ENCODE measurements around the gene PIP5K1C. TPM values are rescaled to one million over a fixed set of nuclear protein-coding genes. Genes with fewer than 3 reads are reported as not detected.

PIP5K1C gene
- polyA plus RNA-seq, 2 of the 4 experiments (the other 2 are of a cell fraction) = 2.6 to 9.3 TPM

DNA sequence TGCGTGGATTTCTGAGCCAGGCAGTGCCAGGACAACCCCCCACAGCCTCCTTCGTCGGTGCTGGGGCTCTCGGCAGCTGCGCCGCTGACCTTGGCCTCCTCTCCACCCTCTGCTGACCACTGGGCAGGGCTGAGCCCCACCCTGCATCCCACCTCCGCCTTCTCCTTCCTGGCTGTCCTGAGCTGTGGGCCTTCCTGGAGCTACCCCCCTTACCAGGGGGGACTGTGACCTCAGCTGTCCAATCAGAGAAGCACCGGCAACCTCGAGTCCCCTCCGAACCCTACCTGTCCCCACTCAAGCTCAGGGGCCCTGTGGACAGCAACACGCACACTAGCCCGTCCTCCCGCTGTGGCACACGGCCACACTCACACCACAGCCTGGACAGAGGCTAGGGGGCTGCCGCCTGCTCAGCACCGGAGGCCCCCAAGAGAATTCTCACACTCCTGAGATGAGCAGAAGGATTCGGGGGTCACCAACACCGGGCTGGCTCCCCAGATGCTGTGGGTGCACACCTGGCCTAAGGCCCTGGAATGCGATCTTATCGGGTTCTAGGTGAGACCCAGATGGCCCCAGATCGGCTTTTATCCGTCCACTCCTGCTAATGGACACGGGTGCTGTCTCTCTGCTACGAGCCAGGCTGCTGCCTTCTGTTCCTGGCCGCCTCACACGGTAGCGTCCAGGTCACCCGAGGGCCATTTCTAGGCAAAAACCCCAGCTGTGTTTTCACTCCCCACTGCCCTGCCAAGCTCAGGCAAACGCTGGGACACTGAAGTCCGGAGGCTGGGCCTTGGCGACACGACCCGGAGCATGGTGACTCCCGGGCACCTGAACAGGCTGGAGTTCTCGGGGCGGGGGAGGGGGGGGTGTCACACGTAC is 41.2 kb downstream of the PIP5K1C start (continued):
- TF ChIP-seq, protein P1, sequence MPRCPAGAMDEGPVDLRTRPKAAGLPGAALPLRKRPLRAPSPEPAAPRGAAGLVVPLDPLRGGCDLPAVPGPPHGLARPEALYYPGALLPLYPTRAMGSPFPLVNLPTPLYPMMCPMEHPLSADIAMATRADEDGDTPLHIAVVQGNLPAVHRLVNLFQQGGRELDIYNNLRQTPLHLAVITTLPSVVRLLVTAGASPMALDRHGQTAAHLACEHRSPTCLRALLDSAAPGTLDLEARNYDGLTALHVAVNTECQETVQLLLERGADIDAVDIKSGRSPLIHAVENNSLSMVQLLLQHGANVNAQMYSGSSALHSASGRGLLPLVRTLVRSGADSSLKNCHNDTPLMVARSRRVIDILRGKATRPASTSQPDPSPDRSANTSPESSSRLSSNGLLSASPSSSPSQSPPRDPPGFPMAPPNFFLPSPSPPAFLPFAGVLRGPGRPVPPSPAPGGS (IDR thresholded peaks at IDR 0.05) = no peak
- TF ChIP-seq HDAC2 (IDR thresholded peaks at IDR 0.05) (no peak), HOXB13 (CRISPR knock-in tag; IDR thresholded peaks at IDR 0.05; ENCODE audit: low read depth) (no peak)

DNA sequence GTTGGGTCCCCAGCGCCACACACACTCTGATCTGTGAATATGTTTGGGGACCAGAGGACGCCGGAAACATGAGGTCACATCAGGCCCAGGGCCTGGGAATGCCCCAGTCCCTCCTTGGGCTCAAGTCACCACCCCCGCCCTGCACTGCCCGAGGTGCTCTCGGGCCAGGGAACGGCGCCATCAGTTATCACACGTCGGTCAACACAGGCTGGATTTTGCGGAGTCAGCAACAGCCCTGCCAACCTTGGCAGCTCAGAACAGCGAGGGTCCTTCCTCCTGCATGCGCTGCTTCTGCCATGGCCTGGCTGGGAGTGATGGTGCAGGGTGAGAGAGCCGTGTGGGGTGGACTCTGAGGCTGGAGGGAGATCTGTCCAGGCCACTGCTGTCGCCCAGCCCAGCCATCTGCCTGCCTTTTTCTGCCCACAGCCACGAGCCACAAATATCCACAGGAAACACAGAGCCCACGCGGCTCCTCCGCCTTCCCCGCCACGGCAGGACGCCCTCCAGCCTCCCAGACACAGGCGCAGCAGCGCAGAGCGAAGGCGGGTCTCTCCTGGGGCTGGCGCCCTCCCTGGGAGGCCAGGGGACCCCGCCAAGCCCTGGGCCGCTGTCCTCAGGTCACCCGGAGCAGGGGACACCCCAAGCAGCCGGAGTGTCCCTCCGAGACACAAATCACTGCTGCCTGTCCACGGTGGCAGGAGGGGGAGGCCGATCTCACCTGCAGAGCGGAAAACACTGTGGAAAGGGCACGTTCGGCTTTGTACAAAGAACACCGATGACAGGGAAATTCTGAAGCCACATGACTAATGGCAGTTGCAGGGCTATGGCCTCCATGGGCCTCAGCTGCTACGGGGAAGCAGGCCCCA is 42.0 kb downstream of the PIP5K1C start:
- FAIRE-seq (no peak), DNase-seq (ENCODE audit: low read depth in 1 of 2, low spot score in 1 of 2) (no peak), ATAC-seq (no peak)
- POLR2A ChIA-PET = no interaction called here
- 93% methylated on average over 20 of the region's 39 CpGs for WGBS (ENCODE audit: missing lambda C conversion rate)
- Histone ChIP-seq H3K9me3 (no peaks in the 10 kb centered on the region), H3K27ac (no peak overlapping the region), H3K4me1 (no peaks in the 10 kb centered on the region), H3K4me2 (no peak overlapping the region), H3K4me3 (no peak overlapping the region)
- peak; percentile 69 for TF ChIP-seq MAFK (IDR thresholded peaks at IDR 0.05; ENCODE audit: partially characterized antibody)
- TF ChIP-seq NFE2L2 (conservative IDR thresholded peaks at IDR 0.05; ENCODE audit: low read length) = no peak
- TF ChIP-seq PHF8 (IDR thresholded peaks at IDR 0.05; ENCODE audit: borderline replicate concordance, low read depth) = no peak
- CTCF ChIA-PET = no interaction called here

DNA sequence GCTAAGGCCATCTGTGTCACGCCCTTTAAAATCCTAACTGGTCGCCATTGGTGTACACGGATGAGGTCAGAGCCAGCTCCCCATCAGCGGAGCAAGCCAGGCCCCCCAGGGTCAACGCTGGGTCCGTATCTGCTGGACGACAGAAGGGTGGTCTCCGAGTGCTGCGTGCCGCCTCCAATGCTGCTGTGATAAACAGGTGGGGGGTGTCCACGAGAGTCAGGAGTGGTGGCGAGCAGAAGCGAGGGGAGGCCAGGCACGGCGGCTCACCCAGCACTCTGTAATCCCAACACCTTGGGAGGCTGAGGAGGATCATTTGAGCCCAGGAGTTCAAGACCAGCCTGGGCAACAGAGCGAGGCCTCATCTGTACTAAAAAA is 42.9 kb downstream of the PIP5K1C start:
- POLR2A ChIA-PET = no interaction called here
- CTCF ChIA-PET = interaction anchor here (0.6 to 2.5 kb wide), 3 partner anchors 9 to 1230 kb away, joined by 3 to 9 read pairs (median 3); no protein-coding TSS in a partner anchor
- TF ChIP-seq BHLHE40 (IDR thresholded peaks at IDR 0.05; ENCODE audit: low read depth, low read length) = no peak
- TF ChIP-seq, protein P2, sequence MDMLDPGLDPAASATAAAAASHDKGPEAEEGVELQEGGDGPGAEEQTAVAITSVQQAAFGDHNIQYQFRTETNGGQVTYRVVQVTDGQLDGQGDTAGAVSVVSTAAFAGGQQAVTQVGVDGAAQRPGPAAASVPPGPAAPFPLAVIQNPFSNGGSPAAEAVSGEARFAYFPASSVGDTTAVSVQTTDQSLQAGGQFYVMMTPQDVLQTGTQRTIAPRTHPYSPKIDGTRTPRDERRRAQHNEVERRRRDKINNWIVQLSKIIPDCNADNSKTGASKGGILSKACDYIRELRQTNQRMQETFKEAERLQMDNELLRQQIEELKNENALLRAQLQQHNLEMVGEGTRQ (IDR thresholded peaks at IDR 0.05) = no peak
- TF ChIP-seq KDM1A (IDR thresholded peaks at IDR 0.05; ENCODE audit: low read depth) = no peak
- TF ChIP-seq, protein P3, sequence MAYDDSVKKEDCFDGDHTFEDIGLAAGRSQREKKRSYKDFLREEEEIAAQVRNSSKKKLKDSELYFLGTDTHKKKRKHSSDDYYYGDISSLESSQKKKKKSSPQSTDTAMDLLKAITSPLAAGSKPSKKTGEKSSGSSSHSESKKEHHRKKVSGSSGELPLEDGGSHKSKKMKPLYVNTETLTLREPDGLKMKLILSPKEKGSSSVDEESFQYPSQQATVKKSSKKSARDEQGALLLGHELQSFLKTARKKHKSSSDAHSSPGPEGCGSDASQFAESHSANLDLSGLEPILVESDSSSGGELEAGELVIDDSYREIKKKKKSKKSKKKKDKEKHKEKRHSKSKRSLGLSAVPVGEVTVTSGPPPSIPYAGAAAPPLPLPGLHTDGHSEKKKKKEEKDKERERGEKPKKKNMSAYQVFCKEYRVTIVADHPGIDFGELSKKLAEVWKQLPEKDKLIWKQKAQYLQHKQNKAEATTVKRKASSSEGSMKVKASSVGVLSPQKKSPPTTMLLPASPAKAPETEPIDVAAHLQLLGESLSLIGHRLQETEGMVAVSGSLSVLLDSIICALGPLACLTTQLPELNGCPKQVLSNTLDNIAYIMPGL (CRISPR knock-in tag; IDR thresholded peaks at IDR 0.05; ENCODE audit: borderline replicate concordance) = no peak
- TF ChIP-seq ZSCAN20 (CRISPR knock-in tag; IDR thresholded peaks at IDR 0.05) = no peak
- TF ChIP-seq TFCP2L1 (CRISPR knock-in tag; IDR thresholded peaks at IDR 0.05) = no peak
- no peaks in the 10 kb centered on the region for H3K9me3 ChIP-seq
- H3K4me1 ChIP-seq = no peaks in the 10 kb centered on the region
- ATAC-seq = no peak
- no peak overlapping the region for H3K27ac ChIP-seq
- 92% methylated on average over 16 of the region's 16 CpGs for WGBS (ENCODE audit: missing lambda C conversion rate)
- FAIRE-seq = no peak
- H3K4me3 ChIP-seq = no peak overlapping the region
- H3K4me2 ChIP-seq = no peak overlapping the region
- no peak for DNase-seq (ENCODE audit: low read depth in 1 of 2, low spot score in 1 of 2)

DNA sequence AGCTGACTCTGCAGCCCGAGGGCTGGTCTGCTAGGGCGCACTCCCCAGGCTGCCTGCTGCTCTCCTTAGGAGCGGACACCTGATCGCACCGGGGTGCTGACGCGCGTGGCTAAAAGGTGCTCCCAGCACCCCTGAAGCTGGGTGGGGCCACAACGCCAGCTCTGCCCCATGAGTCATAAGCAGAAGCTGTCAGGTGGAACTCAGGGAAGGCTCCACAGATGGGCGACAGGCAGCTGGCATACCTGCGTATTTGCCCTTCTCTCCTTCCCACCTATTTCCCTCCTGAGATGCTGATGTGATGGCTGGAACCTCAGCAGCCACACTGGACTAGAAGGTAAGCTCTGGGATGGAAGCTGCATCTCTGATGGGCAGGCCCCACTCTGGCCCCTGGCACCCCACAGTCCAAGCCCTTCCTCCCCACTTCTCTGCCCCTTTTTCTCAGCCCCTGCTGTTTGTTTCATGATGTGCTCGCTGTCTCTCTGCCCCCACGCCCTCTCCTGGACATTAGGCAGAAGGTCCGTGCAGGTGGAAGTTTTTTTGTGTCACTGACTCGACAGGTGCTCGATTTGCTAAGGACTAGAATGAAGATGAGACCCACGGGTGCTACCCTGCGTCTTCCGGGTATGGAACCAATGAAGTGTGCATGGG is 43.4 kb downstream of the PIP5K1C start:
- POLR2A ChIA-PET = no interaction called here
- WGBS (ENCODE audit: missing lambda C conversion rate) = 98% methylated on average over 10 of the region's 19 CpGs
- no peak for ATAC-seq

More for the DNA sequence above, 43.4 kb downstream of the PIP5K1C start:
- TF ChIP-seq EHMT2 (IDR thresholded peaks at IDR 0.05; ENCODE audit: low read depth) (no peak), ZC3H11A (IDR thresholded peaks at IDR 0.05) (no peak), HOXA7 (CRISPR knock-in tag; IDR thresholded peaks at IDR 0.05) (no peak)
- TF ChIP-seq, protein P4, sequence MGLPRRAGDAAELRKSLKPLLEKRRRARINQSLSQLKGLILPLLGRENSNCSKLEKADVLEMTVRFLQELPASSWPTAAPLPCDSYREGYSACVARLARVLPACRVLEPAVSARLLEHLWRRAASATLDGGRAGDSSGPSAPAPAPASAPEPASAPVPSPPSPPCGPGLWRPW (IDR thresholded peaks at IDR 0.05) = no peak
- TF ChIP-seq, protein P5, sequence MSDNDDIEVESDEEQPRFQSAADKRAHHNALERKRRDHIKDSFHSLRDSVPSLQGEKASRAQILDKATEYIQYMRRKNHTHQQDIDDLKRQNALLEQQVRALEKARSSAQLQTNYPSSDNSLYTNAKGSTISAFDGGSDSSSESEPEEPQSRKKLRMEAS (IDR thresholded peaks at IDR 0.05) = no peak
- TF ChIP-seq, protein P6, sequence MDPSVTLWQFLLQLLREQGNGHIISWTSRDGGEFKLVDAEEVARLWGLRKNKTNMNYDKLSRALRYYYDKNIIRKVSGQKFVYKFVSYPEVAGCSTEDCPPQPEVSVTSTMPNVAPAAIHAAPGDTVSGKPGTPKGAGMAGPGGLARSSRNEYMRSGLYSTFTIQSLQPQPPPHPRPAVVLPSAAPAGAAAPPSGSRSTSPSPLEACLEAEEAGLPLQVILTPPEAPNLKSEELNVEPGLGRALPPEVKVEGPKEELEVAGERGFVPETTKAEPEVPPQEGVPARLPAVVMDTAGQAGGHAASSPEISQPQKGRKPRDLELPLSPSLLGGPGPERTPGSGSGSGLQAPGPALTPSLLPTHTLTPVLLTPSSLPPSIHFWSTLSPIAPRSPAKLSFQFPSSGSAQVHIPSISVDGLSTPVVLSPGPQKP (IDR thresholded peaks at IDR 0.05; ENCODE audit: low read depth, low read length) = no peak
- Histone ChIP-seq H3K4me2 (no peak overlapping the region), H3K27ac (no peak overlapping the region), H3K4me3 (no peak overlapping the region), H3K9me3 (no peaks in the 10 kb centered on the region), H3K4me1 (no peaks in the 10 kb centered on the region)
- no peak for DNase-seq (ENCODE audit: low read depth in 1 of 2, low spot score in 1 of 2)
- CTCF ChIA-PET = interaction anchor here (0.6 to 2.5 kb wide), 3 partner anchors 9 to 1229 kb away, joined by 3 to 9 read pairs (median 3); no protein-coding TSS in a partner anchor
- no peak for FAIRE-seq

All from A549 (cell line).